ENCODE data around the gene EIF2D. TPM values are rescaled to one million over a fixed set of nuclear protein-coding genes. Genes with fewer than 3 reads are reported as not detected.

The EIF2D gene
- total RNA-seq, 4 donors from 2014 or later: 40.3 to 50.0 (median 47.9) TPM

DNA sequence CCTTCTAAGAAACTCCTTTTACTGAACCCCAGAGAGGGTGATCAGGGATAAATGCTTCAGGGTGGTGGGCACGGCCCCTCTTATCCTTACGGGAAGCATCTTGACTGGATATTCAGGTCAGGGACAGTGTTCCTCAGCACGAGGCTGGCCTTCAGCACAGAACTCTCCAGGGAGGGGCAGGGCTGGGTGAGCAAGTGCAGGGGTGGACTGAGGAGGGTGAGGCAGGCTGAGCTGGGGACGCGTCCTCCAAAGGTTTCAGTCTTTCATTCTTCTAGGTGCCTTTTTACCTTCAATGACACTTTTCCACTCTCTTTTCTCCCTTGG lies 52.6 kb downstream of the EIF2D start:
- intact Hi-C loops (cut with DNase I): no loop called here
- Histone ChIP-seq H3K36me3 (no peaks in the 10 kb centered on the region), H3K4me3 (peak overlapping the region in 3 of 4 donors; percentile 54 to 67 (median 67)), H3K27ac (replicated peaks in 1 of 4) (peak overlapping the region; percentile 50 to 81 (median 78)), H3K9me3 (no peaks in the 10 kb centered on the region), H3K27me3 (no peaks in the 10 kb centered on the region), H3K4me1 (peaks cover 47 to 72% (median 63%) of the 10 kb centered on the region in 4 donors)
- 68% methylated on average over 5 of the region's 5 CpGs for WGBS
- DNase-seq (ENCODE audit: extremely low spot score): no peak
- TF ChIP-seq POLR2AphosphoS5 (IDR thresholded peaks at IDR 0.05) (no peak), POLR2A (IDR thresholded peaks at IDR 0.05; ENCODE audit: low read depth) (no peak), EP300 (IDR thresholded peaks at IDR 0.05) (no peak), CTCF (IDR thresholded peaks at IDR 0.05) (no peak)

- H3K27ac ChIP-seq (replicated peaks in 1 of 4): peak overlapping the region; percentile 50 to 81 (median 78)
- peaks cover 47 to 76% (median 68%) of the 10 kb centered on the region in 4 donors for H3K4me1 ChIP-seq
- no peak for TF ChIP-seq POLR2AphosphoS5 (IDR thresholded peaks at IDR 0.05)
- TF ChIP-seq POLR2A (IDR thresholded peaks at IDR 0.05; ENCODE audit: low read depth): no peak
- TF ChIP-seq EP300 (IDR thresholded peaks at IDR 0.05): no peak
- no peak for TF ChIP-seq CTCF (IDR thresholded peaks at IDR 0.05)
- intact Hi-C loops (cut with DNase I): no loop called here
- H3K9me3 ChIP-seq: no peaks in the 10 kb centered on the region
- DNase-seq (ENCODE audit: extremely low spot score): no peak
- no peaks in the 10 kb centered on the region for H3K27me3 ChIP-seq
- H3K36me3 ChIP-seq: no peaks in the 10 kb centered on the region
- 60% methylated on average over 6 of the region's 6 CpGs for WGBS
- peak overlapping the region; percentile 54 to 67 (median 65) for H3K4me3 ChIP-seq
Measured at GRCh38 chr1:206558794-206559671, 53.2 kb downstream of the EIF2D start.

DNA sequence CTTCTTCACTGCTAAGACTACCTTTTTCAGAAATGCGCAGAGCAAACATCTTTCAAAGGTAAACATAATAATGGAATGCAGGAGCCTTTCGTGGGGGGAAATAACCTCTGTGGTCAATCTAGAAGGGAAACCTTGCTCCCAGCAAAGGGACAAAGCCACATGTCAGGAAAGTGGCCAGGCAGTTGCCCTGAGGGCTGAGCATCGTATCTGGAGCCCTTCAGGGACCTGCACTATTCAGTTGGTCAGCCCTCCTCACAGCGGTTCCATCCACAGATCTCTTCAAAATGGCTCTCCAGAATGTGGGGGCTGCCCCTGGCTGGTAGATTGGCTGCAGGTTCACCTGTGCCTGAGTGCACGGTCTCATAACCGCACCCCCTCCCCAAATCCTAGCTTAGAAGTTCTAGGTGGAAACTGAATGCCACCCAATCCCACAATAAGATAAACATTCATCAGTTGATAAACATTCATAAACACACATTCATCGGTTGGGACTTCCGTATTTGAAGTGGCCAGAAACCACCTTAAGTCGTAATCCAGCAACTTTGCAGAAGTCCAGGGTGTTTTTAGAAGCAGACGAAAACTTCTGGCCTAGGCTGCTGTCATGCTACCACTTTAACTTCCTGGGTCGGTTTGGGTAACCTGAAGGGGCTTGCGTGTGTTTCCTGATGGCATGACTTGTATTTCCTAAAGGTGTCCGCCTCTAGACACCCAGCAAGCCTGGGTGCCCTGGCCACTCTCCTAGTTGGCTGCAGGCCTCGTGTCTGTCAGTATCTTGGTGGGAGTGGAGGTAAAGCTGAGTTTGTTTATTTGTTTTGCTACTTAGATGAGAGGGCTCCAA lies 54.4 kb downstream of the EIF2D start:
- H3K4me1 ChIP-seq: peaks cover 47 to 71% (median 69%) of the 10 kb centered on the region in 4 donors
- intact Hi-C loops (cut with DNase I): no loop called here
- no peaks in the 10 kb centered on the region for H3K36me3 ChIP-seq
- H3K27me3 ChIP-seq: no peaks in the 10 kb centered on the region
- WGBS: 50% methylated on average over 11 of the region's 14 CpGs
- TF ChIP-seq POLR2AphosphoS5 (IDR thresholded peaks at IDR 0.05) (no peak), EP300 (IDR thresholded peaks at IDR 0.05) (no peak), CTCF (IDR thresholded peaks at IDR 0.05) (no peak), POLR2A (IDR thresholded peaks at IDR 0.05; ENCODE audit: low read depth) (no peak)
- H3K27ac ChIP-seq (replicated peaks in 1 of 4): peak overlapping the region; percentile 70 to 81 (median 76)
- no peak for DNase-seq (ENCODE audit: extremely low spot score)
- H3K9me3 ChIP-seq: no peaks in the 10 kb centered on the region
- H3K4me3 ChIP-seq: peak overlapping the region; percentile 54 to 67 (median 65)

DNA sequence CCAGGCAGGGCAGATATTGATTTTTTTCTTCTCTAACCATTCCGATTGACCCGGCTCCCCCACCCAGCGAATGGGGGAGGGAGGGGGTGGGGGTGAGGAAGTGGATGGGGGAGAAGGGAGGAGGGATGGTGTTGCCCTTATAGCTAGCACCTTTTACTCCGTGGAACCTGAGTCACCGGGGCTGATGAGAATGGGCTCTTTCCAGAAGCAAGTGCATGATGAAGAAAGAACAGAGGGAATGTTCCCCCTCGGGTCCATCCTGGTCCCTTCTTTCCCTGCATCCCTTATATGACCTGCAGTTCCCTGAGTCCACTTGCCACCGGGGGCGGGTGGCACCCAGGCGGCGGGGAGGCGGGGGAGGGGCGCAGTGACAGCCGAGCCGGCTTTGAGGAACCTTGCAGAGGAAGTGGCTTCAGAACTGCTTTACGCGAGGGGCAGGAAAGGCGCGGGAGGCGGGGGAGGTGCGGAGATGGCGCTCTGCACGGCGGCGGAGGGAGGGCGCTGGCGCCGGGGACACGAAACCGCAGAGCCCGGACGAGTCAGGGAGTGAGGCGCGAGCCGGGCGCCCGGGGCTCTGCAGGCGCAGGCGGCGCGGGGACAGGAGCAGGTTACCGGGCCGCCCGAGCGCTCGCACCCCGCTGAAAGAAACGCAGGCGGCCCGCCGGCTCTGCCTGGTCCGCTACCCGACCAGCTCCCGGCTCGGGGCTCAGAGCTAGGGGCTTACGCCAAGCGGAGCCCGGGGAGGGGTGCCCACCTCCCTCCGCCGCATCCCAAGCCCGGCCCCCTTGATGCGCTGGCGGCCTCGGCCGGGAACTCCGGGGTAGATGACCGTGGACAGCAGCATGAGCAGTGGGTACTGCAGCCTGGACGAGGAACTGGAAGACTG lies 55.3 kb downstream of the EIF2D start:
- TF ChIP-seq POLR2A (IDR thresholded peaks at IDR 0.05; ENCODE audit: low read depth): peak; percentile 15
- peak in 1 of 2 donors; percentile 40 for TF ChIP-seq POLR2AphosphoS5 (IDR thresholded peaks at IDR 0.05)
- no peak for TF ChIP-seq EP300 (IDR thresholded peaks at IDR 0.05)
- no peak for TF ChIP-seq CTCF (IDR thresholded peaks at IDR 0.05)
- intact Hi-C loops (cut with DNase I): no loop called here
- Histone ChIP-seq H3K36me3 (no peaks in the 10 kb centered on the region), H3K4me3 (peak overlapping the region; percentile 54 to 67 (median 65)), H3K27me3 (no peaks in the 10 kb centered on the region), H3K4me1 (peaks cover 47 to 71% (median 69%) of the 10 kb centered on the region in 4 donors), H3K27ac (replicated peaks in 1 of 4) (peak overlapping the region; percentile 70 to 81 (median 76)), H3K9me3 (no peaks in the 10 kb centered on the region)
- WGBS: 3% methylated on average over 29 of the region's 67 CpGs
- DNase-seq (ENCODE audit: extremely low spot score): peak; percentile 96
